ENCODE measurements around the gene B3GALT2. TPM values are rescaled to one million over a fixed set of nuclear protein-coding genes. Genes with fewer than 3 reads are reported as not detected.
A peak's percentile ranks its signal among the peaks of the same experiment; 100 is the strongest.

The B3GALT2 gene
- total and polyA plus RNA-seq, 4 donors, result 0.24 to 8.8 (median 0.71) TPM

GRCh38 chr1:193229136-193229535 lies 42.7 kb upstream of the B3GALT2 start:
- peaks cover 0 to 5% (median 0%) of the 10 kb centered on the region in 5 donors for H3K4me1 ChIP-seq (ENCODE audit: control insufficient read depth in 5 of 5, insufficient read depth in 5 of 5, low read length in 5 of 5)
- no peak overlapping the region for H3K9ac ChIP-seq (ENCODE audit: insufficient read depth in 1 of 2, low read length in 2 of 2)
- TF ChIP-seq, protein P1, sequence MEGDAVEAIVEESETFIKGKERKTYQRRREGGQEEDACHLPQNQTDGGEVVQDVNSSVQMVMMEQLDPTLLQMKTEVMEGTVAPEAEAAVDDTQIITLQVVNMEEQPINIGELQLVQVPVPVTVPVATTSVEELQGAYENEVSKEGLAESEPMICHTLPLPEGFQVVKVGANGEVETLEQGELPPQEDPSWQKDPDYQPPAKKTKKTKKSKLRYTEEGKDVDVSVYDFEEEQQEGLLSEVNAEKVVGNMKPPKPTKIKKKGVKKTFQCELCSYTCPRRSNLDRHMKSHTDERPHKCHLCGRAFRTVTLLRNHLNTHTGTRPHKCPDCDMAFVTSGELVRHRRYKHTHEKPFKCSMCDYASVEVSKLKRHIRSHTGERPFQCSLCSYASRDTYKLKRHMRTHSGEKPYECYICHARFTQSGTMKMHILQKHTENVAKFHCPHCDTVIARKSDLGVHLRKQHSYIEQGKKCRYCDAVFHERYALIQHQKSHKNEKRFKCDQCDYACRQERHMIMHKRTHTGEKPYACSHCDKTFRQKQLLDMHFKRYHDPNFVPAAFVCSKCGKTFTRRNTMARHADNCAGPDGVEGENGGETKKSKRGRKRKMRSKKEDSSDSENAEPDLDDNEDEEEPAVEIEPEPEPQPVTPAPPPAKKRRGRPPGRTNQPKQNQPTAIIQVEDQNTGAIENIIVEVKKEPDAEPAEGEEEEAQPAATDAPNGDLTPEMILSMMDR (IDR thresholded peaks at IDR 0.05; ENCODE audit: control extremely low read depth, extremely low read depth), result no peak
- no peaks in the 10 kb centered on the region for H3K27me3 ChIP-seq (ENCODE audit: control insufficient read depth in 3 of 3, insufficient read depth in 3 of 3, low read length in 2 of 3)
- 74 to 83% methylated on average over 3 of the region's 3 CpGs for WGBS, 2 donors
- no peaks in the 10 kb centered on the region for H3K9me3 ChIP-seq (ENCODE audit: control insufficient read depth in 4 of 4, insufficient read depth in 3 of 4, low read length in 3 of 4)
- ATAC-seq (ENCODE audit: insufficient read depth, low FRiP score), result no peak
- DNase-seq, result no peak
- peaks cover 0 to 17% (median 8%) of the 10 kb centered on the region in 4 donors for H3K36me3 ChIP-seq (ENCODE audit: control insufficient read depth in 4 of 4, insufficient read depth in 4 of 4, low read length in 4 of 4)
- no peak overlapping the region for H3K4me3 ChIP-seq
- H3K27ac ChIP-seq (ENCODE audit: low read depth in 1 of 2, low read length in 1 of 2), result no peak overlapping the region

DNA sequence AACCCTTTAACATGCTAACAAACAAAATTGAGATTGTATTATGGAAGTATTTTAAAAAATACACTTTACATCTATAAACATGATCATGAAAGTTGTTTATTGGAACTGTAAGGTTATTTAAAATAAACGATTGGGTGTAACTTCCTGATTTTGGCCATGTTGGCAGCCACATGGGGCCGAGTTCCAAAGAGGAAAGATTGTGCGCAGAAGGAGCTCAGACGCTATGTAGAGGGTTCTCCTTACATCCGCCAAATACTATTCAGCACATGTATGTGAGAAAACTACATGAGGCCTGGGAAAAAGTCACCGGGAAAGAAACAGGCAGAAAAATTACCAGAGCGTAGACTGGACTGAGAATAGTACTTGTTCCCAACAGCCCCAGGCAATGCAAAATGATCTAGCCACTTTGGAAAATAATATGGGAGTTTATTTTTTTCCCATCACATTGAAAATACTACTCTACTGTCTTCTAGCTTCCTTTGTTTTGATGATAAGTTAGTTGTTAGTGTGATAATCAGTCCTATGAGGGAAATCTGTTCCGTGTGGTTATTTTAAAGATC lies 35.7 kb upstream of the B3GALT2 start:
- DNase-seq, result peak; percentile 79 to 95 (median 94)
- Histone ChIP-seq H3K27ac (ENCODE audit: low read depth in 1 of 2, low read length in 1 of 2) (no peak overlapping the region), H3K27me3 (ENCODE audit: control insufficient read depth in 3 of 3, insufficient read depth in 3 of 3, low read length in 2 of 3) (no peaks in the 10 kb centered on the region), H3K9me3 (ENCODE audit: control insufficient read depth in 4 of 4, insufficient read depth in 3 of 4, low read length in 3 of 4) (no peaks in the 10 kb centered on the region), H3K4me3 (no peak overlapping the region), H3K4me1 (ENCODE audit: control insufficient read depth in 5 of 5, insufficient read depth in 5 of 5, low read length in 5 of 5) (peaks cover 0 to 37% (median 4%) of the 10 kb centered on the region in 5 donors), H3K36me3 (ENCODE audit: control insufficient read depth in 4 of 4, insufficient read depth in 4 of 4, low read length in 4 of 4) (peaks cover 0 to 14% (median 6%) of the 10 kb centered on the region in 4 donors), H3K9ac (ENCODE audit: insufficient read depth in 1 of 2, low read length in 2 of 2) (peak overlapping the region in 1 of 2 donors; percentile 44)
- ATAC-seq (ENCODE audit: insufficient read depth, low FRiP score), result no peak
- WGBS, 2 donors, result 59 to 81% methylated on average over 8 of the region's 8 CpGs
- TF ChIP-seq, protein P1 (IDR thresholded peaks at IDR 0.05; ENCODE audit: control extremely low read depth, extremely low read depth), result no peak

DNA sequence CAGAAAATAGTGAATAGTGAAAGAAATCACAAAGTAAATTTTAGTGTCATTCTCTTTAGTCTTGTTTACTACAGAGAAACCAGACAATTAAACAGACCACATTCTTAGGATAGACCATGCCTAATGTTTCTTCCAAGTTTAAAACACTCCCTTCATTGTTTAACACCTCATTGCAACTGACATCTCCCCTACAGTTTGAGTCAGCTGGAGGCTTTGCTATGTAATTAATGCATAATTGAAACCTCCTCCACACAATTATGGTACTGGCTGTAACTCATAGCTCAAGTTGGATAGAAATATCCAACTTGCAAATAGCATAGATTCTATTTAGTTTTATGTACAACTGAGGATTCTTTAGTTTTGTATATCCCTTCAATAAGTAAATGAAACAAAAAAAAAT lies 35.2 kb upstream of the B3GALT2 start:
- ATAC-seq (ENCODE audit: insufficient read depth, low FRiP score) (no peak), DNase-seq (peak in 2 of 3 donors; percentile 93)
- TF ChIP-seq, protein P1 (IDR thresholded peaks at IDR 0.05; ENCODE audit: control extremely low read depth, extremely low read depth), result no peak
- no peak overlapping the region for H3K4me3 ChIP-seq
- peaks cover 0 to 37% (median 4%) of the 10 kb centered on the region in 5 donors for H3K4me1 ChIP-seq (ENCODE audit: control insufficient read depth in 5 of 5, insufficient read depth in 5 of 5, low read length in 5 of 5)
- H3K9ac ChIP-seq (ENCODE audit: insufficient read depth in 1 of 2, low read length in 2 of 2), result no peak overlapping the region
- H3K27ac ChIP-seq (ENCODE audit: low read depth in 1 of 2, low read length in 1 of 2), result peak overlapping the region in 1 of 2 donors; percentile 21
- H3K9me3 ChIP-seq (ENCODE audit: control insufficient read depth in 4 of 4, insufficient read depth in 3 of 4, low read length in 3 of 4), result no peaks in the 10 kb centered on the region
- peaks cover 0 to 18% (median 8%) of the 10 kb centered on the region in 4 donors for H3K36me3 ChIP-seq (ENCODE audit: control insufficient read depth in 4 of 4, insufficient read depth in 4 of 4, low read length in 4 of 4)
- H3K27me3 ChIP-seq (ENCODE audit: control insufficient read depth in 3 of 3, insufficient read depth in 3 of 3, low read length in 2 of 3), result no peaks in the 10 kb centered on the region

GRCh38 chr1:193219391-193219790 lies 33.0 kb upstream of the B3GALT2 start:
- H3K36me3 ChIP-seq (ENCODE audit: control insufficient read depth in 4 of 4, insufficient read depth in 4 of 4, low read length in 4 of 4), result peaks cover 0 to 28% (median 8%) of the 10 kb centered on the region in 4 donors
- no peak overlapping the region for H3K27ac ChIP-seq (ENCODE audit: low read depth in 1 of 2, low read length in 1 of 2)
- no peak overlapping the region for H3K4me3 ChIP-seq
- H3K9ac ChIP-seq (ENCODE audit: insufficient read depth in 1 of 2, low read length in 2 of 2), result no peak overlapping the region
- peaks cover 0 to 37% (median 4%) of the 10 kb centered on the region in 5 donors for H3K4me1 ChIP-seq (ENCODE audit: control insufficient read depth in 5 of 5, insufficient read depth in 5 of 5, low read length in 5 of 5)
- TF ChIP-seq, protein P1 (IDR thresholded peaks at IDR 0.05; ENCODE audit: control extremely low read depth, extremely low read depth), result no peak
- WGBS, 2 donors, result 97 to 98% methylated on average over 4 of the region's 4 CpGs
- DNase-seq (no peak), ATAC-seq (ENCODE audit: insufficient read depth, low FRiP score) (no peak)
- H3K9me3 ChIP-seq (ENCODE audit: control insufficient read depth in 4 of 4, insufficient read depth in 3 of 4, low read length in 3 of 4), result no peaks in the 10 kb centered on the region
- H3K27me3 ChIP-seq (ENCODE audit: control insufficient read depth in 3 of 3, insufficient read depth in 3 of 3, low read length in 2 of 3), result no peaks in the 10 kb centered on the region

All from lung (tissue), 12 donors.